Retina (tissue), 1 donor: Measurements from ENCODE around the gene PABPC1L.
"Not testable (repeated sequence)": the region's sequence is repeated elsewhere in the genome, so short reads cannot be mapped to it uniquely, and the experiment has no call there.

Experiments
- DNase-seq: peaks from one replicate; pipeline ENCODE4 v3.0.0-alpha.2; 2016

The PABPC1L gene

DNA sequence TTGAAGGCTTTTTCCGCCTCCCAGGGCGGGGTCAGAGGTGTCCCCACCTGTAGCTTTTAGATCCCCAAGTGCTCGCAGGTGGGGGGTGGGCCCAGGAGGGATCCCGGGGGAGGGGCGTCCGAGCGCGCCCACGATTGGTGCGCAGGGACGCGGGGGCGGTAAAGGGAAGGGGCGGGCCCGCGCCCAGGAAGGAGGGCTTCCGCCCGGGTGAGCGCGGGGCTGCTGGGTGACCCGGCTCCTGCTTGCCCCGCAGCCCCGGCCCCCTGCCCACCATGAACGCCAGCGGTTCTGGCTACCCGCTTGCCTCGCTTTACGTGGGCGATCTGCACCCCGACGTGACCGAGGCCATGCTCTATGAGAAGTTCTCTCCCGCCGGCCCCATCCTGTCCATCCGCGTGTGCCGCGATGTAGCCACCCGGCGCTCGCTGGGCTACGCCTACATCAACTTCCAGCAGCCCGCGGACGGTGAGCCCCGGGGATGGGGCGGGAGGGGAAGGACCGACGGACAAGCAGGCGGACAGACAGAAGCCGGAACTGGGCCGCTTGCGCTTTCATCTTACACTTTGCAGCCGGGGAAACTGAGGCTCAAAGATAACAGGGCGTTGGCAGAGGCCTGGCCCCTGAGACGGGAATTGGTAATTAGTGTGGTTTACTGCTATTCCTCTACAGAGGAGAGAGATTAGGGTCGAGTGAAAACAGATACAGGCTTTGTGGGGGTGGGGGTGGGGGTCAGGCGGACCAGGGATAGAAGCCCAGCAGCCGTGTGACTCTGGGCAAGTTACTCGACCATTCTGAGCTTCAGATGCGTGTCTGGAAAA, at the start of gene PABPC1L:
Gene PABPC1L (plus strand): TSS at position 189 of the 818 bp plus-strand sequence. CDS start 84 bp downstream, at position 273.
- peak; percentile 72 for DNase-seq

DNA sequence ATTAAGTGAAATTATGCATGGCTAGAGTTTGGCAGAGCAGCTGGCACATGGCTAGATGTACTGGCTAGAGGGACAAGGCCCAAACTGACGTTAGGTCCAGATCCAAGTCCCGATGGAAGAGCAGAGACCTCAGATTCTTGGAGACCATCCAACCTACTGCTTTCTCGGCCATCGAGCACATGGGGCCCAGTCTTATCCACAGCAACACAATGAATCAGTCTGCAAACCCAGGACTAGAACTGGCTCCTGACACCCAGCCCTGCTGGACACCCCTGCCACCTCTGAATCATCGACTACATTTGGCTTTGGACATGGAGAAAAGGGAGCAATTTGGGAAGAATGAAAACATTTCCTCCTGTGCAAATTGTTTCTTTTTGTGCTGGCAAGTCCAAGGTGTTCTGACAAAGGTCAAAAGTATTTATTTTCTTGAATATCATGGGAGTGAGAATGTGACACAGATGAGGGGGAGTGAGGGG, 48.3 kb upstream of the PABPC1L start:
- no peak for DNase-seq

DNA sequence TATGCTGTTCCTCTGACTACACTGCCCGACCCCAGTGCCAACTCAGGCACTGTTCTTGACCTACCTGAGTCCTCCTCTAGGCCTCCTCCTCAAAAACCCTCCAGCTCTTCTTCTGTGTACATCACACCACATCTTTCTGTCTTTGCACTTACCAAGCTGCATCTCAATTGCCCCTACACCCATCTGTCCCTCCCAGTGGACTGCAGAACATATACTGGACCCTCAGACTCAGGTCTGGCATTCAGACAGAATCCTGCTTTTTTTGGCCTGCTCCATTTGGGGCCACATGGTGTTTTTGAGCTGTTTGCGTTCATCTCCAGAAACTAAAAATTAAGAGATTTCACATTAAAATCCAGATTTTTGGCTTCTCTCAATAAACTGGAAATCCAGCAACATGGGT, 47.6 kb upstream of the PABPC1L start:
- no peak for DNase-seq

DNA sequence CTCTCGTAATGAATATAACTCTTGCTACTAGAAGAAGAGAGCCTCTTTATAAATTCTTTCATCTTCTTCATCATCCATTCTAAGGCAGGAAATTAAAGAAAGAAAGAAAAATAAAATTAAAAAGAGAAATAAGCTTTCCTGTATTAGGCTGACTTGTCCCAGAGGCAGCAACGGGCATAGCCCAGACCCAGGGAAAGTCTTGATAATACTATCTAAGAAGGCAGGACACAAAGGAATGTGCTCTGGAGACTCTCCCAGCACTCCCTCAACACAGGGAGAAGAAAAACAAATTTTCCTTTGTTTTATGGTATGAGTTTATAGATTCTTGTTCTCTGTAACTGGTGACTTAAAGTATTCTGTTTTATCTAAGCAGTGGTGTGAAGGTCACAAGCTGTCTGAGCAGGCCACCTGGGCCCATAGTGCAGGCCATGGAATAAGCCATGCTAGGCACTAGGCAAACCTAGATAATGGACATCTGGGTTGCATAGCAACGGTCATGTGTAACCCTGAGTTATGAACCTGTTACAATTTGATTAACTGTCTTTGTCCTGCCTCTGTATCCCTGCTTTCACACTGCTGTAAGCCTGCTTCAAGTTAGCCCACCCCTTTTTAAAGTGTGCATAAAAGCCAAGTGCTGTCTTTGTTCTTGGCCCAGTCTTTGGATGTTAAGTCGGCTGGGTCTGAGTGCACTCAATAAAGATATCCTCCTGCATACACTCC, 46.3 kb upstream of the PABPC1L start:
- DNase-seq = peak; percentile 24

DNA sequence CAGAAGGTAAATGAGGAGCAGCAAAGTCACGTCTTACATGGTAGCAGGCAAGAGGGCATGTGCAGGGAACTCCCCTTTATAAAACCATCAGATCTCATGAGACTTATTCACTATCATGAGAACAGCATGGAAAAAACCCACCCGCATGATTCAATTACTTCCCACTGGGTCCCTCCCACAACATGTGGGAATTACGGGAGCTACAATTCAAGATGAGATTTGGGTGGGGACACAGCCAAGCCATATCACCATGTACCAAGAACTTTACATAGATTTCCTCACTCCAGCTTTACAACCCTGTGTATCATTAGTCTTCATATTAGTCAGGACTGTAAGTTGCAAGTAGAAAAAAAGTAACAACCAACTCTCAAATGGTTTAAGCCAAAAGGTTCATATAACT, 45.4 kb upstream of the PABPC1L start:
- DNase-seq = not testable (repeated sequence)

DNA sequence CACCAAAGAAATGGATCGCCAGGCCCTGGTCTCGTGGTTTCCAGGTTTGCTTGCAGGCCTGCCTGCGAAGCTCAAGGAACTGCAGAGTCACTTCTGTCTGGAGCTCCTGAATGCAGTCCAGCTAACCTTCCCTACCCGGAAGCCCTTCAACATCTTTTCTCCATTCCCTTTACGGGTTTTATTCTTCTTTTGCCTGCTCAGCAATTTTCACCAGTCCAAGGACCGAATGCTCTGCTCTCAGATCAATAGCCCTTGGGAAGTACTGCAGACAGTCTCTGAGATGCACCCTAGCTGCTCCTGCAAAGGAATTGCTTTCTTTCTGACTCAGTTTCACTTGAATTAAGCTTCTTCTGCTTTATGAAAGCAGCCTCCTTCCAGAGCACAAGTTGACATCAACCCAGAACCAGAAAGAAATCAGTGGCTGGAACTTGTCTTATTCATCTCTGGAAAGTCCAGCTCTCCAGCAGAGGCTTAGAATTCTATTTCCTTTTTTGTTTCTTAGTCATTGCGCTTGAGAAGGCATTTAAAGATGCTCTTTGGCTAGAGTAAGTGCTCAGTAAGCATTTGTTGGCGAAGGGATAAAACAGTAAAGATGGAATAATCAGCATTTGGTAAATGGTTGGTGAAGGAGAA, 43.0 kb upstream of the PABPC1L start:
- DNase-seq = no peak

DNA sequence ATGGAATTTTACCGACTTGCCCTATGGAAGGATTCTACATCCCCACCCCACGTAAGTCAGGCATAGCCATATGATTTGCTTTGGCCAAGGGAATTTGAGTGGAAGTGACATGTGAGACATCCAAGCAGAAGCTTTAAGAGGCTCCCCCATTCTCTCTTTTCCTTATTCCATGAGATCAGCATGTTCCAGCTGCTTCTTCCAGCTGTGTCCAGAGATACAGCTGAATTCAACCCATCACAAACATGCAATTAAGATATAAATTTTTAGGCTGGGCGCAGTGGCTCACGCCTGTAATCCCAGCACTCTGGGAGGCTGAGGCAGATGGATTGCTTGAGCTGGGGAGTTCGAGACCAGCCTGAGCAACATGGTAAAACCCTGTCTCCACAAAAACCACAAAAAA, 40.4 kb upstream of the PABPC1L start:
- DNase-seq = no peak

DNA sequence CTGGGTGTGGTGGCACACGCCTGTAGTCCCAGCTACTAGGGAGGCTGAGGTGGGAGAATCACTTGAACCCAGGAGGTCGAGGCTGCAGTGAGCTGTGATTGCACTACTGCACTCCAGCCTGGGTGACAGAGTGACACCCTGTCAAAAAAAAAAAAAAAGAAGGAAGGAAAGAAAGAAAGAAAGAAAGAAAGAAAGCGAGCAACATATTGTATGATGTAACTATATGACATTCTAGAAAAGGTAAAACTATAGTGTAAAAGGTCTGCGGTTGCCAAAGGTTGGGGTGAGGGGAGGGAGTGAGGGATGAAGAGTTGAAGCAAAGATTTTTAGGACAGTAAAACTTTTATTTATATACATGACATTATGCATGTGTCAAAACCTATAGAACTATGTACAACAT, 27.5 kb upstream of the PABPC1L start:
- not testable (repeated sequence) for DNase-seq

DNA sequence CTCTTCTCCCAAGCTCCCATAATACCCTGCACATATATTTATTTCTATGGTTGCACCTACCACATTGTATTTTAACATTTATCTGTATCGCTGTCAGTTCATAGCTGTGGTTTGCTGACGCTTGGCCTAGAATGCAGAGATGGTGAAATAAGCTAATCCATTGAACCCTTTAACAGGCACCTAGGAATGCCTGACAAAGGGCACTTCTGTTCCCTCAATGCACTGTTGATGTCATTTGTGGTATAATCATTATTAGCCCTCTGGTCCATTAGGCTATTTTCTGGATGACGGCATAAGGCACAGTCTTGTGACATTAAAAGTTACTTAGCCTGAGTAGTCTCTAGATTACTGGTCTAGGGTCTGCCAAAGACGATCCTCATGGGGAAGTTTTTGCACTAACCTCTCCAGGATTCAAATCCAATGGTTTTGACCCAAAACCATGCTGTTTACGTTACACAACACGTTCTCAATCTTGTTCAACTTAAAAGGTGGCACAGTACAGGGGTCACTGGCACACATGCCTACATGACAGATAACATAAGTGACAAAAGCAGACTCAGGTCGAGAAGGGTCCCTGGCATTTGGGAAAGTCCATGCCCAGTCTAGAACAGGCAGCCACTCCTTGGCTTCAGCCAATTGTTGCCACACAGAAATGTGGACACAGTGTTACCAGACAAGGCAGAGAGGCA, 26.5 kb upstream of the PABPC1L start:
- DNase-seq = no peak

DNA sequence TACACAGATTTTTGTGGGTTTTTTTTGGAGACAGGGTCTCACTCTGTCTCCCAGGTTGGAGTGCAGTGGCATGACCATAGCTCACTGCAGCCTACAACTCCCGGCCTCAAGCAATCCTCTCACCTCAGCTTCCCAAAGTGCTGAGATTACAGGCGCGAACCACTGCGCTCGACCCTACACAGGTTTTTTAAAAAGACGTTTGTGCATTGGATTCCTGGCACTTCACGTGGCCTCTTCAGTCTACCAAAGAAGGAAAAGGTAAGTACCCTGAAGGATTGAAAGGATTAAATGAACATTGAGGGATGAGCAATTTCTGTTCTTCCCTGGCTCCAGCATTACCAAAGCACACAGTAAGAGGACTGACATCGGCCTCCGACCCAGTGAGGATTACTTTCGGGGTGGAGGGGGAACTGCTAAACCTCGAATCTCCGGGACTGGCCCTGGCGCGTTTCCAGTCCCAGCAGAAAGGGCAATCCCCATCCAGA, 24.9 kb upstream of the PABPC1L start:
- no peak for DNase-seq

DNA sequence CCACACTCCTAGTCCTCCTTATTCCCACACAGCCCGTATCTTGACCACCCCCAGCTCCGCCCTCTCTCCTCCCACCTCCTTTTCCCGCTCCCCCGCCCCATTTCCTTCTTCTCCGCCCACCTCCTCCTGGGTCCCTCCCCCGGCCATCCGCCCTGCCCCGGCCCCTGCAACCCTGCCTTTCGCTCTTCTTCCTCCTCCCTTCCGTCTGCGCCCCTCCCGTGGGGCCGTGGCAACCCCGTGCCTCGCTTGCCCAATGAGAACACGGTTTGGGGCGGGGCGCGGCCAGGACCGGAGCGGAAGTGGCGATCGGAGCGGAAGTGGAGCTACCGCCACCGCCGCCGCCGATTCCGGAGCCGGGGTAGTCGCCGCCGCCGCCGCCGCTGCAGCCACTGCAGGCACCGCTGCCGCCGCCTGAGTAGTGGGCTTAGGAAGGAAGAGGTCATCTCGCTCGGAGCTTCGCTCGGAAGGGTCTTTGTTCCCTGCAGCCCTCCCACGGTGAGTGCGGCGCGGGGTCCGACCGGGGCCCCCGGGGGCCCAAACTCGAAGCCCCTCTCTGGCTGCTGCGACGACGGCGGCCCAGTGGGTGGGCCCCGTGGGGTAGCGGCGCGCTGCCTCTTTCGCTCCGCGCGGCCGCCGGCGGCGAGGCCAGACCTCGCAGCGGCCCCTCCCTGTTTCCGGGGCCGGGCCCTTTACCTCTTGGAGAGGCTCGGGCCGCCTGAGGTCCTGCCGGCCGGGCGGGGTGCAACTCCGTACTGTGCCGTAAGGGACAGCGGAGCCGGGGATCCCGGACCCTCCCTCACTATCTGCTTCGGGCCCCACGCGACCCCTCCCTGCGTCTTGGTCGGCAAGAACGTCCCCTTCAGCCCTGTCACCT, 24.2 kb upstream of the PABPC1L start, which contains the start of gene YWHAB:
Gene YWHAB (plus strand): TSS at position 314 of the 874 bp plus-strand sequence. CDS start 15,829 bp downstream, outside the sequence.
- peak; percentile 94 for DNase-seq

DNA sequence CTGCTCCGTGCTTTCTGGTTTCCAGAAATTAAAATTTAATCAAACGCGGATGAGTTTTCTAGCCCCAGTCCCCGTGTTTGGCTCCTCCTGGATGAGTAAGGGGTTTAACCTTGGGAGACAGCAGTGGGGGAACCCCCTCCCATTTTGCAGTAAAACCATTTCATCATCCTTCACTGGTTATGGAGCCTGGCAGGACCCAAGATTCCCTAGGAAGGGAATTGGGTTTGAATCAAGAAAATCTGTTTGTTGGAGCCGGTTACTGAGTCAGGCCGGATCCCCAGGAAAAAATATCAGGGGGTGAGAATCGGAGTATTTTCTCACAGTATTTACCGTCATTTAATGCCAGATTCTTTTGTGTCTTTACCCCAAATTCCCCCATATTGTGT, 23.6 kb upstream of the PABPC1L start:
- no peak for DNase-seq

DNA sequence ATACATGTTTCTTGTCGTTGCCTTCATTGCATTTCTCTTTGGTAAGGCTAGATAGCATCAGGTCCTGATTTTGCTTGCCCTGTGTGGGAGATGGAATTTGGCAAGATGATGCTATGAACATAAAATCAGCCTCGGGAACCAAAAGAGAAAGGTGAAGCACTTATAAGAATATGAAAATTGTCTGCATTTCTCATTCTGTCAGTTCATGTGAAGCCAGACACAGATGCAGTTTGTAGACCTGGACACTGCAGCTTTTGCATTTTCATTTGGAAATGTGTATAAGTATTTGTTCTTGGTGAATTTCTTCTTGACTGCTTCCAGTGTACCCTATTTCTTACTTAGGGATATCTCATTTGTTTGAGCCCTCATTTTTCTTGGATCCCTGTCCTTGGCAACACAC, 23.0 kb upstream of the PABPC1L start:
- DNase-seq = no peak

DNA sequence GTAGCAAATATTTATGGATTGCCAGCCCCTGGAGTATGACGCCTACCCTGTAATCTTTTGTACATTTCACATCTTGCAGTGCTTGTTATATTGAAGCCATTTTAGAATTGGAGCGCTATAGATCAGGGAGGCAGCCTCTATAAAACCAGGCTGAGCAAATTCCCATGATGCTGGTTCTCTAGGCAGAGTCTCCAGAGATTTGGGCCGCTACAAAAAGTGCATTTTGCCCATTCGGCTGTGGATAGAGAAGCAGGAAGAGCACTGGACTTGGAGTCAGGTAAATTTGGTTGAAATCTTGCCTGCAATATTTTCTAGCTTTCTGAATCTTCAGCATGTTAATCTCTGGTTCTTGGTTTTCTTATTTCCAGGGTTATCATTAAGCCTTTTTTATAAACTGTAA, 22.4 kb upstream of the PABPC1L start:
- DNase-seq = no peak

DNA sequence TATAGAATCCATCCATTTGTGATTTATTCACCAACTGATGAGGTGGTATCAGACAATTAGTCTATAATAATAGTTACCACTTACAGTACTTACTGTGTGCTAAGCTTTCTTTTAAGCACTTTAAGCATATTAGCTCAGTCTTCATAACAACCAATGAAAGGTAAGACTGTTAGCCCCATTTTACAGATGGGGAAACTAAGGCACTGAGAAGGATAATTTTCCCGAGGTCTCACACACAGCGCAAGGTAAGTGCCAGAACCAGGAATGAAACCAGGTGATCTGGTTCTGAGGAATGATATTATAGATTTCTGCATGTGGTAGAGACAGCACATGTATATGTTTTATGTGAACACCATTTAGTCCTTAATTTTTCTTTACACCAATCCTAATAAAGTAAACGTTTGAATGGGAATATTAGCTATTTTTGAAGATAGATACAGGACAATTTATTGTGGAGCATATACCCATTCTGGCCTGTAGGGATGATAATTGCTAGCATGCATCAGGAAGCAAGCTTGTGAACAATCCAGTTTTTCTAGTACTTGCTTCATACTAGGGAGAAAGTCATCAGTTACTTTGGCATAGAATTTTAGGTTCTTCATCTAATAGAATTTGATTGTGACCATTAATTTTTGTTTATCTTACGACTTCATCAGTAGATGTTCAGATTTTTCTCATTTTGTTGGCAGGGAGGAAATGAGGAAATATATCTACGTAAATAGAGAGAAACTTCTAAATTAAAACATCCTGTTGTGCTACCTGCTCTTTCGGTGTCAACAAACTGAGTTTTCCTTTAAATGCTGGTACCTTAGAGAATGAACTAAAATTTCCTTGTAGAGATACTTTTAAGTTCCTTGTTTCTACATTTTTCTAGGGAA, 21.4 kb upstream of the PABPC1L start:
- no peak for DNase-seq

DNA sequence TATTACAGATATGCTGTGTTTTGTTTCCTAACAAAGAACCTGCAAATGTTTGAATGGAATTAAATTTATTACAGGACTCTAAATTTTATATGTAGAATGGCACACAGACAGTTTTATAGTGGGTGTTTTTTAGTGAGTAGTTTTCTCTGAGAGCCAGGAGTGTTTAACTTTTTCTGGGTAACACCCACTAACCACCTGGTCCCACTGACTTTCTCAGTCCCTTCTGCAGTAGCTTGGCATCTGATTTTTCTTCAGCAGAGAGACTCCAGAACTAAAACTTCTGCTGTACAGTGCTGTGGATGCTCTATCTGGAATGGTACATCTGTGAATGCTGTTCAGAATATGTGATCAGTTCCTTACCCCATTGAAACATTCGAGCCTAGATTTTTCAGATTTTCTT, 18.0 kb upstream of the PABPC1L start:
- no peak for DNase-seq

DNA sequence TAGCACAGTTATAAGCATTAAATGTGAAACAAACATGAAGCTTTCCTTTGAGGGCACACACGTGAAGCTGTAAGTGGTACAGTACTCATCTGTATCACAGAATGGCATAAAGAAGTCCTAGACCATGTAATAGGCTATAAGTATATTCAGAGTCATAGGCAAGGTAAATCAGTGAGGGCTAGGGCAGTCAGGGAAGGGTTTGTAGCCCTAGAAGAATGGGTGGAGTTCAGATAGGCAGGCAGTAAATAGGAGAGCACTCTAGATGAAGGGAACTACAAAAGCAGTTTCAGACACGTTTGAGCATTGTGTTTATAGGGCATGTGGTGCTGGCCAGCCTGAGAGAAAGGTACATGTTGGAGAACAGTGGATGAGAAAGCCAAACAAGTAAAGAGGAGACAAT, 14.9 kb upstream of the PABPC1L start:
- DNase-seq = no peak

DNA sequence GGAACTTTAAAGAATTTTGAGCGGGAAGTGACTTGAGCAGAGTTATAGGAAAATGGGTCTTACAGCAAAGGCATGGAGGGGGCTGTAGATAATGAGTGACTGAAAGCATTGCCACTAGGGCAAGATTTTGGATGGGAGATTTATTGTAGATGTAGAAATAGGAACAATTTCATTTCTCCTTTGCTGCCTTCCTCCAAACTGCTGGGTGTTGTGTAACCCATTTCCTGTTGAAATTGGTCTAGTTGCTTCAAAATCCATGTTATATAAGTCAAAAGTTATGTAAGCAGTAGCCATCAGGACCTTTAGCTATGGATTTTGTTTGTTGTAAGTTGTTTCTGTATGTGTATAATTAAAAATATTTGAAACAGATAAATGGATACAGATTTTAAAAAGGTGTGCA, 13.3 kb upstream of the PABPC1L start:
- DNase-seq = no peak

DNA sequence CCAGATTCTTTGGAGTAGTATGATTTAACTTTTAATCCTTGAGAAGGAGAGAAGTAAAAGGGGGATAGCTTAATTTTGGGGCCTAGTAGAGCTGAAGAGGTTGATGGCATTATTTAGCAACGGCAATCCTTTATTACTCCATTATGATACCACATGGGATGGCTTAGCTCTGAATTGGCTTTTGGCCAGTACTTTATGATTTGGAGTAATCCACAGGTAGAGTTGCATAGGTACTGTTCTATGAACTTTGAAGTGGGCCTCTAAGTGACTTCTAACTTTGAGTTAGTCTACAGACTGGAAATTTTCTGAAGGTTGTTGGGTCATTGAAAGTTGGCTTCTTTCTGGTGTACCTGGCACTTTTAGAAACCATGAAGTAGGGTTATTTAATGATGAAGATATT, 12.7 kb upstream of the PABPC1L start:
- DNase-seq = no peak

DNA sequence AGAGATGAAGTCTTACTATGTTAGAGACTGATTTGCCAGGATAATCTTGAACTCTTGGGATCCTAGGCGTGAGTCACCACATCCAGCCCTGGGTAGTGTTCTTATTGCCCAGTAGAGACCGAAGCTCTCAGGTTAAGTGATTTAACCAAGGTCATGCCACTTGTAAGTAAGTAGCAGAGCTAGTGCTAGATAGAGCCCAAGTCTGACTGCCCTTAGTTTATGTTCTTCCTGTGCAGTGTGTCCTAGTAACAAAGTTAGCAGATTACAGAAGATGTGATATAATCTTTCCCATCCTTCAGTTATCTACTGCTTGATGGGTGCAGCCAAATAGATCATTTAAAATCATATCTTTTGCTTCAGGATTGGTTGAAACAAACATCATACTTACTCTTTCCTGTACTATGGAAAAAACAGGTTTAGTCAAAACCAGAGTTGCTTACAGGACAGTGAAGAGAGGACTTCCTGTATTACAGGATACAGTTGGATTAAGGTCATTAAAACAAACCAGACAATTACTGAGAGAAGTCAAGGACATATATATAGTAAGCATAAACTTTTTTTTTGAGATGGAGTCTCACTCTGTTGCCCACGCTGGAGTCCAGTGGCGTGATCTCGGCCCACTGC, 9.5 kb upstream of the PABPC1L start:
- no peak for DNase-seq
